Lung (tissue), 12 donors: ENCODE data around the gene PIGM. TPM values are rescaled to one million over a fixed set of nuclear protein-coding genes. Genes with fewer than 3 reads are reported as not detected.

Source experiments
- ATAC-seq: fragments of 200-7000 bp; cut with Tn5 transposase; one replicate; pipeline ENCODE4 v1.9.1; 2020; ENCODE audit warnings: moderate number of reproducible peaks; ENCODE audit not compliant: insufficient read depth, low FRiP score
- DNase-seq, 3 donors: peaks; one replicate each; pipeline ENCODE4 v3.0.0-alpha.2; 2013 to 2017
- H3K27ac ChIP-seq, 2 donors: one replicate each; pipeline ENCODE4 v1.5.1; 2013; ENCODE audit warnings: mild to moderate bottlenecking in 2 of 2, moderate library complexity in 2 of 2, control low read depth in 1 of 2, inconsistent platforms in 1 of 2, low read depth in 1 of 2, low read length in 1 of 2
- H3K27me3 ChIP-seq, 3 donors: one replicate each; pipeline ENCODE4 v1.5.1; 2013; ENCODE audit warnings: low read length in 2 of 3; ENCODE audit not compliant: control insufficient read depth in 3 of 3, insufficient read depth in 3 of 3
- H3K36me3 ChIP-seq, 4 donors: one replicate each; pipeline ENCODE4 v1.5.1; 2013; ENCODE audit warnings: low read length in 4 of 4, mild to moderate bottlenecking in 1 of 4, moderate library complexity in 1 of 4; ENCODE audit not compliant: control insufficient read depth in 4 of 4, insufficient read depth in 4 of 4
- H3K4me1 ChIP-seq, 5 donors: one replicate each; pipeline ENCODE4 v1.5.1; 2013; ENCODE audit warnings: low read length in 5 of 5, mild to moderate bottlenecking in 2 of 5, moderate library complexity in 1 of 5; ENCODE audit not compliant: control insufficient read depth in 5 of 5, insufficient read depth in 5 of 5
- H3K4me3 ChIP-seq: one replicate; pipeline ENCODE4 v1.5.1; 2013; ENCODE audit warnings: mild to moderate bottlenecking, control low read depth, moderate library complexity
- H3K9ac ChIP-seq, 2 donors: one replicate each; pipeline ENCODE4 v1.5.1; 2013; ENCODE audit warnings: low read length in 2 of 2, control low read depth in 1 of 2; ENCODE audit not compliant: insufficient read depth in 1 of 2
- H3K9me3 ChIP-seq, 4 donors: one replicate each; pipeline ENCODE4 v1.5.1; 2013; ENCODE audit warnings: low read length in 3 of 4, mild to moderate bottlenecking in 1 of 4, moderate library complexity in 1 of 4; ENCODE audit not compliant: control insufficient read depth in 4 of 4, insufficient read depth in 3 of 4
- WGBS, 2 donors: extraction: QIAGEN DNeasy Blood & Tissue Kit; methylation state at CpG; one replicate each; pipeline ENCODE4 v1.1.7; 2013; 5-methylcytosine and 5-hydroxymethylcytosine counted together
- polyA plus RNA-seq, 2 donors: library from polyadenylated mRNA; stranded (reverse); fragments of 200-250 nt; gene quantifications; one replicate each; pipeline ENCODE4 v1.2.1, GENCODE V29; 2013
- total RNA-seq, 2 donors: library from RNA; depleted of rRNA in 1 of 2; stranded (reverse); fragments of >200 nt in 1 of 2; gene quantifications; one replicate each; pipeline ENCODE4 v1.2.1, GENCODE V29; 2014 to 2021
- TF ChIP-seq, protein P1 (sequence below): IDR thresholded peaks from 2 replicates; pipeline ENCODE4 v1.5.1; 2012; ENCODE audit warnings: mild to moderate bottlenecking; ENCODE audit errors: control extremely low read depth, extremely low read depth
- donor health status: control.
- donor health status: control.
- donor health status: Bipolar disorder and iron deficiency.
- donor health status: healthy.
- donor health status: DM: yes; HTN: yes; CAD: no.

PIGM gene
- total and polyA plus RNA-seq, 4 donors: 3.7 to 9.1 (median 5.7) TPM

- Histone ChIP-seq H3K9ac (no peak overlapping the region), H3K27me3 (peaks cover 0 to 12% (median 4%) of the 10 kb centered on the region in 3 donors), H3K9me3 (no peaks in the 10 kb centered on the region), H3K4me1 (no peaks in the 10 kb centered on the region), H3K27ac (no peak overlapping the region), H3K36me3 (no peaks in the 10 kb centered on the region), H3K4me3 (no peak overlapping the region)
- no peak for ATAC-seq
- DNase-seq: no peak
- WGBS, 2 donors: 42 to 46% methylated on average over 2 of the region's 2 CpGs
- TF ChIP-seq, protein P1, sequence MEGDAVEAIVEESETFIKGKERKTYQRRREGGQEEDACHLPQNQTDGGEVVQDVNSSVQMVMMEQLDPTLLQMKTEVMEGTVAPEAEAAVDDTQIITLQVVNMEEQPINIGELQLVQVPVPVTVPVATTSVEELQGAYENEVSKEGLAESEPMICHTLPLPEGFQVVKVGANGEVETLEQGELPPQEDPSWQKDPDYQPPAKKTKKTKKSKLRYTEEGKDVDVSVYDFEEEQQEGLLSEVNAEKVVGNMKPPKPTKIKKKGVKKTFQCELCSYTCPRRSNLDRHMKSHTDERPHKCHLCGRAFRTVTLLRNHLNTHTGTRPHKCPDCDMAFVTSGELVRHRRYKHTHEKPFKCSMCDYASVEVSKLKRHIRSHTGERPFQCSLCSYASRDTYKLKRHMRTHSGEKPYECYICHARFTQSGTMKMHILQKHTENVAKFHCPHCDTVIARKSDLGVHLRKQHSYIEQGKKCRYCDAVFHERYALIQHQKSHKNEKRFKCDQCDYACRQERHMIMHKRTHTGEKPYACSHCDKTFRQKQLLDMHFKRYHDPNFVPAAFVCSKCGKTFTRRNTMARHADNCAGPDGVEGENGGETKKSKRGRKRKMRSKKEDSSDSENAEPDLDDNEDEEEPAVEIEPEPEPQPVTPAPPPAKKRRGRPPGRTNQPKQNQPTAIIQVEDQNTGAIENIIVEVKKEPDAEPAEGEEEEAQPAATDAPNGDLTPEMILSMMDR: no peak
Observed at GRCh38 chr1:160009081-160009480, 22.7 kb downstream of the PIGM start.

DNA sequence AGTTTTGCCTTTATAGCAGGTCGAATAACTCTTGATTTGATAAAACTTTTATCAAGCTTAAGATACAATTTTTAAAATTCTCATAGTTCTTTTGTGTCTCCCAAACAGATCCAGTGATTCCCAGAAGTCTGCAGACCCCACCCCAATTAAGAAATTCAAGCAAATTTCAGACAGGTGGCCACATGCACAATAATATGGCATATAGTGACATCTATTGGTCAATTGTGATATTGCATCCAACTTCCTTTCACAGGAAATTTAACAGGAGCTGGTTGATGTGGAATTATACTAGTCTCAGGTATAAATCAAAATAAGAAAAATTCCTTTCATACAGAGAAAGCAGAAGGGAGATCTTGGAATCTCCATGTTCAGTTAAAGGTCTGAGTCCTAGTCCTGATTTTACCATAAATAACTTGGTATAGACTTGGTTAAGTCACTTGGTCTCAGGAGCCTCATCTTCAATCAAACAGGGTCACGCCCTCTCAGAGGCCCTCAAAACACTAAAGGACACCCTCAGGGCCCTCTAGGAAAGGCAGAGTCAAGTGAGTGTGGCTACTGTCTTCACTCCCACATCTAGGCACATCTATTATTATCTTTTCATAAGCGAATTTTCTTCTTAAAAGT, 24.1 kb downstream of the PIGM start:
- 70 to 71% methylated on average over 3 of the region's 3 CpGs for WGBS, 2 donors
- DNase-seq: peak in 2 of 3 donors; percentile 55 to 56

GRCh38 chr1:160006312-160006940, 25.4 kb downstream of the PIGM start:
- no peak for ATAC-seq
- Histone ChIP-seq H3K4me1 (no peaks in the 10 kb centered on the region), H3K4me3 (no peak overlapping the region), H3K27me3 (peaks cover 0 to 7% (median 0%) of the 10 kb centered on the region in 3 donors), H3K36me3 (no peaks in the 10 kb centered on the region), H3K27ac (no peak overlapping the region), H3K9me3 (no peaks in the 10 kb centered on the region), H3K9ac (no peak overlapping the region)
- TF ChIP-seq, protein P1: peak; percentile 39
- 24 to 29% methylated on average over 5 of the region's 5 CpGs for WGBS, 2 donors
- DNase-seq: peak; percentile 49 to 68 (median 64)

More for the DNA sequence above, 24.1 kb downstream of the PIGM start:
- Histone ChIP-seq H3K9me3 (no peaks in the 10 kb centered on the region), H3K27me3 (peaks cover 0 to 7% (median 0%) of the 10 kb centered on the region in 3 donors), H3K36me3 (no peaks in the 10 kb centered on the region), H3K4me1 (no peaks in the 10 kb centered on the region), H3K9ac (no peak overlapping the region), H3K27ac (no peak overlapping the region), H3K4me3 (no peak overlapping the region)
- TF ChIP-seq, protein P1: peak; percentile 70
- ATAC-seq: no peak
